ENCODE measurements around the gene TENT4A.

Gene TENT4A

DNA sequence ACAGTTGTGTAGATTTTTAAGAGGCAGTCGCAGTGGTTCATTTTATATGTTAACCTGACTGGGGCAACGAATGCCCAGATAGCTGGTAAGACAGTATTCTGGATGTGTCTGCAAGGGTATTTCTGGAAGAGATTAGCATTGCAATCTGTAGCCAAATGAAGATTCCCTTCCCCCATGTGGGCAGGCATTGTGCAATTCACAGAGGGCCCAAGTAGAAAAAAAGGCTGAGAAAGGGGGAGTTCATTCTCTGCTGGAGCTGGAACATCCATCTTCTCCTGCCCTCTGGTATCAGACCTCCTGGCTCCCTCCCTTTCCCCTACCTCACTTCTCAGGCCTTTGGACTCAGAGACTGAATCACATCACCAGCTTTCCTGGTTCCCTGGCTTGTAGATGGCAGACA lies 70.6 kb downstream of the TENT4A start:
- in situ Hi-C loops (cut with MboI; ENCODE audit: low pct_unique_long_range_greater_than_20kb, low sequenced_read_pairs): no loop called here
- DNase-seq: no peak

DNA sequence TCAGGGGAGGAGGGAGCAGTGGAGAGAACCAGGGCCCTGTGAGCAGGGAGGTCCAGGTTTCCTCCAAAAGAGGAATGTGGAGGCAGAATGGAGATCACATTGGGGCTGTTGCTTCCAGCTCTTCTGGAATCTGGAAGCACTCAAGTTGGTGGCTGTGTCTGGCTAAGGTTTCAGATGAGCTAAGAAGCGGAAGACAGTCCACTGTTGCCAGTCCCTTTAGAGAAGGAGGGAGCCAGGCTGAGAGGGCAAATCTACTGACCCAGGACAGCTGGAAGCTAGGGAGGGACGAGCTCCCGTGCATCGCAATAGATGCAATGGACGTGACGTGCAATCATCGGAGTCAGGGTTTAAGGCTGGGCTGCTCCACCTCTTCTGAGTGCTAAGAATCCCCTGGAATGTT lies 71.2 kb downstream of the TENT4A start:
- DNase-seq: no peak
- in situ Hi-C loops (cut with MboI; ENCODE audit: low pct_unique_long_range_greater_than_20kb, low sequenced_read_pairs): no loop called here

DNA sequence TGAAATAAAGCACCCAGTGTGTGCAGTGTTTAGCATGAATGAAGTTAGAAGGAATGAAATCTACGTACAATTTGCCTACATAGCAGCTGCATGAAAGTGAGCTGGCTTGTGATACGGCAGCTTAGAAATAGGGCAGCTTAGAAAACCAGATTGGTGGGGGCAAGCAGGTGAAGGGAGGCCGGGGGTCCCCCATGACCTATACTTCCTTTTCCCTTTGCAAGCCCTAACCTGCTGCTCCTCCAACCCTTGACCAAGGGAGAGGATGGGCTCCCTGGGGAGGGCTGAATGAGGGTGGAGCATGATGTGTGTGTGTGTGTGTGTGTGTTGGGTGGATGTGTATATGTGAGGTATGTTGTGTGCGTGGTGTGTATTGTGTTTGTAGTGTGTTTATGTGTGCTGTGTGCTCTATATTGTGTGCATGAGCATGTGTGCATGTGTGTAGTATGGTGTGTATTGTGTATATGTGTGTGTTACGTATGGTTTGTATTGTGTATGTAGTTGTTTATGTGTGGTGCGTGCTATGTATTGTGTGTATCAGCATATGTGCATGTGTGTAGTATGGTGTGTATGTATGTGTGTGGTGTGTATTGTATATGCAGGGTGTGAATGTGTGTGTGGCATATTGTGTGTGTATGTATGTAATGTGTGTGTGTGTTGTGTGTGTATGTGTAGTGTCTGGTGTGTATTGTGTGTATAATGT lies 72.1 kb downstream of the TENT4A start:
- in situ Hi-C loops (cut with MboI; ENCODE audit: low pct_unique_long_range_greater_than_20kb, low sequenced_read_pairs): no loop called here
- no peak for DNase-seq

DNA sequence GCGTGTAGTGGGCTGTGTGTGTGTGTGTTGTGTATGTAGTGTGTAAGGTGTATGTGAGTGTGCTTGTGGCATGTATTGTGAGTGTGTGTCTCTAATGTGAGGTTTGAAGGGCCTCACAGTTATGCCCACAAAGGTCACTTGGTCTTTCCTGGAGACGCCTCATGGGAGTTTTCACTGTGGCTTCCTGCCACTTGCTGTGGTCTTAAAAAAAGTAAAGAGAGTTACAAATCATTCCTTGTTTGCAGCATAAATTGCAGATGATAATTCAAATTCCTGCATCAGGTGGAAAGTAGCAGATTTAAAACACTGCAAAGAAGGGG lies 72.6 kb downstream of the TENT4A start:
- no peak for DNase-seq
- in situ Hi-C loops (cut with MboI; ENCODE audit: low pct_unique_long_range_greater_than_20kb, low sequenced_read_pairs): no loop called here

DNA sequence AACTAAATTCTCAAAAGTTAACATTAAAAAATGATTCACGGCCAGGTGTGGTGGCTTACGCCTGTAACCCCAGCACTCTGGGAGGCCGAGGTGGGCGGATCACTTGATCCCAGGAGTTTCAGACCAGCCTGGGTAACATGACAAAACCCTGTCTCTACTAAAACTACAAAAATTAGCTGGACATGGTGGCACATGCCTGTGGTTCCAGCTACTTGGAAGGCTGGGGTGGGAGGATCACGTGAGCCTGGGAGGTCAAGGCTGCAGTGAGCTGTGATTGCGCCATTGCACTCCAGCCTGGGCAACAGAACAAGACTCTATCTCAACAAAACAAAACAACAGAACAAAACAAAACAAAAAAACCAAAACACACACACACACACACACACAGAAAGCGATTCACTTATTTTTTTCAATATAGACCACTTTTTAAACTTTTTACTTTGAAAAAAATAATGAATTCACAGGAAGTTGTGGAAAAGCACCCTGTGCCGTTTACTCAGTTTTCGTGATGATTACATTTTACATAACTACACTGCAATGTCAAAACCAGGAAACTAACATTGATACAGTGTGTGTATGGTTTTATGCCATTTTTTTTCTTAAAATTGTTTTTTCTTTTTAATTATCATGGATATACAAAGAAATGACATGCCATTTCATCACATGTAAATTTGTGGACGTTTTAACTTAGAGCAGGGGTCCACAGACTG lies 73.7 kb downstream of the TENT4A start:
- in situ Hi-C loops (cut with MboI; ENCODE audit: low pct_unique_long_range_greater_than_20kb, low sequenced_read_pairs): no loop called here

DNA sequence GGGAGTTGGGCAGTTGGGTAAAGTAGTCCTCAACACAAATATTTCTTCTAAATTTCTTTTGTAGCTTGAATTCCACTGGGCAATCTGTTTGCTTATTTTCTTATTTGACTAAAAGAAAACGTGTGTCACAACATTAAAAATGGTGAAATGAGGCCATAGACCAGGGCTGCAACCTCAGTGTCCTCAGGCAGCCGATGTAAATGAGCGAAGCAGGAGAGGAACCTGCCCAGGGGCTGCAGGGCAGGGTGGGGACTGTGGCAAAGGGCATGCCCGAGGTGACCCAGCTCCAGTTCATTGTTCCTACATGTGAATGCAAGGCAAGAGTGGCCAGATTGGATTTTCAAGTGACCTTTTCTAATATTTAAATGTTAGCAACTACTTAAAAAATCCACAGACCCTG lies 74.7 kb downstream of the TENT4A start:
- no peak for DNase-seq
- in situ Hi-C loops (cut with MboI; ENCODE audit: low pct_unique_long_range_greater_than_20kb, low sequenced_read_pairs): no loop called here

More for the DNA sequence above, 73.7 kb downstream of the TENT4A start:
- DNase-seq: no peak

DNA sequence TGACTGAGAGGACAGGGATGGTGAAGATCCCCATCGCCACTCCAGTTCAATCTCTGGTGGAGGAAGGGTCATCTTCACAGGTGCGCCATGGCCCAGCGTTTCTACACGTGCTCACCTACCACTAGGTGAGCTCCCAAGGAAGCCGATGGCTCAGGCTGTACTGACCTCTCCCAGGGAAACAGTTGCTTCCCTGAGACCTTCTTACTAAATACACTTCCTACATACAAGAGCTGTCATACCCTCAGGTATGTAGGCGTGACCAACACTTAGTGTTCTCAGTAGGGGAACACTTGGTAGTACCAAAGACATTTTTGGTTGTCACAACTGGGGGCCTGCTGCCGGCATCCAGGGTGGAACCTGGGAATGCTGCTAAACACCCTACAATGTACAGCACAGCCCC lies 75.2 kb downstream of the TENT4A start:
- no peak for DNase-seq
- in situ Hi-C loops (cut with MboI; ENCODE audit: low pct_unique_long_range_greater_than_20kb, low sequenced_read_pairs): no loop called here

DNA sequence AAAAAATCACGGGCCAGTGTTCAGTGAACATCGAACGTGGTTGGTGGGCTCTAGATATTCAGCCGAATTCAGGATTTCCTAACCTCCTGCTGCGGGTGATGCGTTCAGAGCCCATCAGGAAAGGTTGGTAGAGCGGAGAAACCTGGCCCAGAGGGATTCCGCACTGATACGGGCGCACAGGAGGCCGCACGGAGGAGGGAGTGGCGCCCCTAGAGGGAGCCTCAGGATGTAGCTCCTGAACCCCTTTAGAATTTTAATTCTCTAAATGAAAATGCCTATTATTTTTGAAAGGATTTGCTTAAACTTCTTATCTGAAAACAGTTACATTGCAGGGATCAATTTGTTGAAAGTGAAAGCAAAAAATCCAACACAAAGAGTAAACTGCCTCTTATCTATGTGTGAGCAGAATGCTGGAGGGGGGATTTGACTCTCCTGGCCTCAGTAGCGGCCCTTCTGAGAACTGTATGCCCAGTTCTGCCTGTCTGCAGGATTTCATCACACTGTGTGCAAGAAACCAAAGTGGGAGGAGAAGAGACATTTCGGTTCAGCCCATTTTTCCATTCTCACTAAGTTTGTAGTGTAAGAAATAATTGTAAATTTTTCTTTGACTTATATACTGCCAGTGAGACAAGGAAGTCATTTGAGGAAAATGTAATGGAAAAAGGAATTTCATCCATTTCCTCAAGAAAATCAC lies 75.9 kb downstream of the TENT4A start:
- in situ Hi-C loops (cut with MboI; ENCODE audit: low pct_unique_long_range_greater_than_20kb, low sequenced_read_pairs): no loop called here
- no peak for DNase-seq

DNA sequence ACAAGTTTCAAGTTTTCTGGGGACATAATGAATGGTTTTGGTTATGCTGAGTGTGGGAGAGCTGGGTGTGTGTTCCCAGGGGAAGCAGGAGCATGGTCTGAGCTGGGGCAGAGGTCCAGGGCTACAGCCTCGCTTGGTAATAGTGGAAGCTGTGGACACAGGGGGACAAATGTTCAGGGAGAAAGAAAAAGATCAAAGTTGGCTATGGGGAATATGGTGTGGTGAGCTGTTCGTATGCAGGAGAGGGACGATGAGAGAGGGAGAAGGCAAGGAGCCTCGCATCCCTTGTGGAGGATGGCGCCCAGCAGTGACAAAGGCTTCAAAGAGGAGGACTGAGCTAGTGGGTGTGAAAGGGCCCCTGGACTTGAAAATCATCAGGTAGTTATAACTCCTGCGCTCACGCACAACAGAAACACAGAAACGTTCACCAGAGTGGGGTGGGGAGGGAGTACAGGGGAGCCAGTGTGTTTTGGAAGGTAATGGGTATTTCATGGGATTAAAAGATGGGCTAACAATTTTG lies 77.2 kb downstream of the TENT4A start:
- DNase-seq: no peak
- in situ Hi-C loops (cut with MboI; ENCODE audit: low pct_unique_long_range_greater_than_20kb, low sequenced_read_pairs): no loop called here

DNA sequence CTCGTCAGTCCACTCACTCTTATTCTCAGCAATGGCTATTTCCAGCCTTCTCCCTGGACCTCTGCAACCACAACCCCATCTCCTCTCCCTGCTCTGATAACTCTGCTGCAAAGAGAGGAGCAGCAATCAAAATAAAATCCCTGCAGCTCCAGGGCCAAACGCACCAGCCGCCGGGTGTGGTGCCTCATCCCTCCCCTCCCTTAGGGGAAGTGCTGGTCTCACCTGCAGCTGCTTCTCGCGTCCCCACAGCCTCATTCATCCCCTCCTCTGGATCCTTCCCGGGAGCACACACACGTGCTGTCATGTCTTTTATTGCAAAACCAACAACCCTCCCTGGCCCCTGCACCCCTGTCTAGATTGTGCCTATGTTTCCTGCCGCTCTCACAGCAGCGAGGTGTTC lies 77.8 kb downstream of the TENT4A start:
- in situ Hi-C loops (cut with MboI; ENCODE audit: low pct_unique_long_range_greater_than_20kb, low sequenced_read_pairs): no loop called here
- DNase-seq: no peak

DNA sequence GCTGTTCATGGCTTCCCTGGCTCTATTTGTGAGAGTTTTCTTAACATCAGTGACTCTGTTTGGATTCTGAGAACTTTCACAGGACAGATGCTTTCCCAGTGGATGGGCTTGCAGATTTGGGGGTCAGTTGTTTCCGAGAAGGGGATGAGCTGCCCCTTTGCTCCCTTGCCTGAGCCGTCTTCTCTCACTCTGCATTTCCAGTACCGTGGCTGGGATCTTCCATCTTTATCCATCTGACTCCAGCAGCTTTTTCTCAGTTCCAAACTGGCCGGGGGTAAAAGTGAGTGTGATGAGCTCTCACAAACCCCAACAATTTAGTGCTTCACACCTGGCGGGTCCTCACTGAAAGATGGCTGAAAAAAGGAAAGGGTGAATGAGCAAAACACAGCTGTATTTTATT lies 79.1 kb downstream of the TENT4A start:
- in situ Hi-C loops (cut with MboI; ENCODE audit: low pct_unique_long_range_greater_than_20kb, low sequenced_read_pairs): no loop called here
- DNase-seq: no peak

DNA sequence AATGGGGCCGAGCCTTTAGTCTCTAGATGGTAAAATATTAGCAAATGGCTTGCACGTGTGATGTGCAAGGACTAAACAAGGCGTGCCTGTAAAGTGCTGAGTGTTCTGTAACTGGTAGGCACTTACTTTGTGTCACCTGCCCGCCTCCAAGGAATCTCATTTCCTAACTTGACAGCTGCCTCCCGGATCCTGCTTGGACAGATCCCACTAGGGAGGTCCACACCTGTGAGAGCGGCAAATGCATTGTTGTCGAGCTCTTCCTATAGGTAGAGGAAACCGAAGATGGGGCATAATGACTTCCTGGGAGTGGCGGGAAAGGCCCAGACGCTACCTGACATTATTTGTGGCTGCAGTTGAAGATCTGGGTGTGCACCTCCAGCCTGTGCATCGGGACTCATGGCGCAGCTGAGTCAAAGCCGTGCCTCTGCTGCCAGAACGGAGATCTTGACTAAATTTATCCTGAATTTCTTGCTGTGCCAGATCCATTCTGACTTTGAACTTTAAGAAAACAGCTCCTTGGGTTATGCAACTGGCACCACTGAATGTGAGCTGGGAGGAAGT lies 79.8 kb downstream of the TENT4A start:
- no peak for DNase-seq
- in situ Hi-C loops (cut with MboI; ENCODE audit: low pct_unique_long_range_greater_than_20kb, low sequenced_read_pairs): no loop called here

DNA sequence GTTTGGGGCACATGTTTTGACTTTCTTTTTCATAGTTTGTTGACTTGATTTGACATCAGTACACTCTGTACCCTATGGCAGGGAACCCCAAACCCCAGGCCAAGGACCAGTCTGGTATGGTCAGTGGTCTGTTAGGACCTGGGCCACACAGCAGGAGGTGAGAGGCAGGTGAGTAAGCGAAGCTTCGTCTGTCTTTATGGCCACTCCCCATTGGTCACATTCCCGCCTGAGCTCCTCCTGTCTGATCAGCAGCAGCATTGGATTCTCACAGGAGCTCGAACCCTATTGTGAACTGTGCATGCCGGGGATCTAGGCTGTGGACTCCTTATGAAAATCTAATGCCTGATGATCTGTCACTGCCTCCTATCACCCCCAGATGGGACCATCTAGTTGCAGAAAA lies 88.0 kb downstream of the TENT4A start:
- DNase-seq: no peak
- in situ Hi-C loops (cut with MboI; ENCODE audit: low pct_unique_long_range_greater_than_20kb, low sequenced_read_pairs): no loop called here

DNA sequence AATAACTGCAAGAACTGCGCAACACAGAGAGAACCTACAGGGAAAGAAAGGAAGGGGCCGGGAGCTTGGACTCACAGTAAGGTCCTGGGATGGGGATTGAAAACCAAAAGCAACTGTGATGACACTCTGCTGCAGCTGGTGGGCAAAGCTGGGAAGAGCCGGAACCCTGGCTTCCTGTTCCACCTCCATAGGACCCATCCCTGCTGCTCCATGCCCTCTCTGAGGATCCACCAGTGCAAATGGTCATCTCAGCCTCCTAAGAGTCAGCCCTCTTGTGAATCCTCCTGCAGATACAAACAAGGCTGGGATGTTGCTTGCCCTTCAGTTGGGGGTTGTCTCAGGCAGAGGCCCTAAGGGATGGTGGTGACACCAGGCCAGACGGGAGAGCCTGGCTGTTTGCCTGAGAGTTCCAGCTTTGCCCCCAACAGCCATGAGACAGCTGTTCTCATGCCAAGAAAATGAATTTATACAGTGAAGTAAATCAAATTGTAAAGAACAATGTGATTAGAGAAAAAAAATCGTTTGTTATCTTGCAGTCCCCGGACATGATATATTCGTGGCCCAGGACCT lies 90.8 kb downstream of the TENT4A start:
- in situ Hi-C loops (cut with MboI; ENCODE audit: low pct_unique_long_range_greater_than_20kb, low sequenced_read_pairs): no loop called here
- no peak for DNase-seq

DNA sequence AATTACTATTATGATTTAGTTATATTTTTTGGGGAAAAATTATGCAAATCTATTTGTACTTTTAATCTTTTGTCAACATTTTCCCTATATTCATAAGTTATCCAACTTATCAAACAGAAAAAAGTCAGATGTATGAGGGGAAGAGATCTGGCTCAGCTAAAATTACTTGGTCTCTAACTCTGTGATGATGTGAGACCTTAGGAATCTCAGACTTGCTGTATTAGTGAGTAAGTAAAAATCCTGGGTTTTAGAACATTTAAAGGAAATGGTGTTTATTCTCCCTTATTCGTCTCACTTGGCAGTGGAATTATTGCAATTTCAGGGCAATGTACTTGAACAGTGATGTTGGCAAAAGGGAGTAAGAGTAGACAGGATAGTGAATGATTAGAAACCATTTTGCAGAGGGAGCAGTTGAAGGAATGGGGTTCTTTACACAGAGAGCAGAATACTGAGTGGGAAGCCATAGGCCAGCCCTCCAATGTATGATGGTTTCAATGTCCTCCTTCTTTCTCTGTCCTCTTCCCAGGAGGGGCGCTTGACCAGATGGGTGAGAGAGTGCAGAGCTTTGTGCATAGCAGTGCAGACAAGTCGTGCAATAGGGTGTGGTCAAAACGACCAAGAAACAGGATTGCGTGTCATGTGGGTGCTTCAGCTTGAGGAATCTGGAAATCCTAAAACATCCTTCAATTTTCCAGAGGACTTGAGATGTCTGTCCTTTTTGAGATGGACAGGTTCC lies 91.7 kb downstream of the TENT4A start:
- no peak for DNase-seq
- in situ Hi-C loops (cut with MboI; ENCODE audit: low pct_unique_long_range_greater_than_20kb, low sequenced_read_pairs): no loop called here

DNA sequence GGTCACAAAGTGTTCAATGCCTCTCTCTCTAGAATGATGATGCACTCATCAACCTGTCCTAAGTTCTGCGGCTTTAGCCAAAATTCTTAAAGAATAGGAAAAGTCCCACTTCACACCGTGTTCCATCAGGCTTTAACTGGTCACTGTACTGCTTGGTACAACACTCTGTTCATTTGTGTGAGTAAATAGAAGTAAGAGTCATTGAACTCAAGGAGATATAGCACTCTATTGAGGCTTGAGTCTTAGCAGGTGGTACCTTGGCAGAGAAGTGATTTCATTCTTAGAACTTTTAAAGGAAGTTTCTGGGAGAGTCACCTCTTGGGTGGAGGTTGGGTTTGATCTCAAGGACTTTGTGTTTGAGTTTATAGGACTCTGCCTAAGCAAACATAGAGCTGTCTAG lies 92.6 kb downstream of the TENT4A start:
- in situ Hi-C loops (cut with MboI; ENCODE audit: low pct_unique_long_range_greater_than_20kb, low sequenced_read_pairs): no loop called here
- no peak for DNase-seq
